HG03064 (cell line): ENCODE results near the gene CD302.
"Not testable (repeated sequence)": the region's sequence is repeated elsewhere in the genome, so short reads cannot be mapped to it uniquely, and the experiment has no call there.

ENCODE experiments used
- ATAC-seq: cut with Tn5 transposase; IDR thresholded peaks from one replicate; pipeline ENCODE4 v1.9.1; 2021; ENCODE audit warnings: low read depth; ENCODE audit not compliant: unreplicated experiment

CD302 gene

GRCh38 chr2:159755788-159756187 lies 42.2 kb downstream of the CD302 start:
- no peak for ATAC-seq

- no peak for ATAC-seq
These were observed 43.0 kb downstream of the CD302 start for GRCh38 chr2:159755014-159755413.

- no peak for ATAC-seq
These were observed 44.2 kb downstream of the CD302 start for GRCh38 chr2:159753797-159754196.

- no peak for ATAC-seq
These were observed 47.1 kb downstream of the CD302 start for GRCh38 chr2:159750873-159751272.

- ATAC-seq = no peak
These were observed 49.9 kb downstream of the CD302 start for GRCh38 chr2:159748089-159748488.

GRCh38 chr2:159745237-159745636 lies 52.8 kb downstream of the CD302 start:
- ATAC-seq = not testable (repeated sequence)

- no peak for ATAC-seq
These were observed 53.6 kb downstream of the CD302 start for GRCh38 chr2:159744363-159744762.

GRCh38 chr2:159742846-159743245 lies 55.2 kb downstream of the CD302 start:
- no peak for ATAC-seq

- no peak for ATAC-seq
These were observed 59.3 kb downstream of the CD302 start for GRCh38 chr2:159738509-159739390.

GRCh38 chr2:159737917-159738296 lies 60.1 kb downstream of the CD302 start:
- no peak for ATAC-seq

GRCh38 chr2:159737292-159737916 lies 60.6 kb downstream of the CD302 start:
- no peak for ATAC-seq

- ATAC-seq = no peak
These were observed 62.0 kb downstream of the CD302 start for GRCh38 chr2:159736048-159736447.

GRCh38 chr2:159735648-159736047 lies 62.4 kb downstream of the CD302 start:
- ATAC-seq = no peak

GRCh38 chr2:159728629-159729028 lies 69.4 kb downstream of the CD302 start:
- no peak for ATAC-seq

GRCh38 chr2:159725713-159726112 lies 72.3 kb downstream of the CD302 start:
- no peak for ATAC-seq

- not testable (repeated sequence) for ATAC-seq
These were observed 73.0 kb downstream of the CD302 start for GRCh38 chr2:159724795-159725572.

- no peak for ATAC-seq
These were observed 75.4 kb downstream of the CD302 start for GRCh38 chr2:159722580-159722979.

- ATAC-seq = no peak
These were observed 77.3 kb downstream of the CD302 start for GRCh38 chr2:159720676-159721075.
